Hematopoietic multipotent progenitor cell treated with erythropoietin and hydrocortisone succinate and interleukin-3 and kit ligand, for 17 days (in vitro differentiated cells): ENCODE data around the gene GATAD2A.
"Not testable (repeated sequence)": the region's sequence is repeated elsewhere in the genome, so short reads cannot be mapped to it uniquely, and the experiment has no call there.

Source experiments
- DNase-seq: peaks from one replicate; pipeline ENCODE4 v3.0.0-alpha.2; 2015; ENCODE audit warnings: low spot score

The GATAD2A gene

GRCh38 chr19:19404879-19405860 is at the start of gene GATAD2A:
Gene GATAD2A (plus strand): TSS chr19:19405675. CDS start chr19:19465346, 59,671 bp downstream.
- DNase-seq: peak; percentile 97

GRCh38 chr19:19356500-19356899 is 49.0 kb upstream of the GATAD2A start:
- no peak for DNase-seq

GRCh38 chr19:19356901-19357566 is 48.4 kb upstream of the GATAD2A start:
- DNase-seq: no peak

GRCh38 chr19:19361075-19361594 is 44.3 kb upstream of the GATAD2A start:
- peak; percentile 79 for DNase-seq

- DNase-seq: no peak
Observed at GRCh38 chr19:19362075-19362474, 43.4 kb upstream of the GATAD2A start.

- peak; percentile 86 for DNase-seq
Observed at GRCh38 chr19:19366434-19367396, 38.8 kb upstream of the GATAD2A start.

- DNase-seq: no peak
Observed at GRCh38 chr19:19368087-19368486, 37.4 kb upstream of the GATAD2A start.

- no peak for DNase-seq
Observed at GRCh38 chr19:19371059-19371458, 34.4 kb upstream of the GATAD2A start.

GRCh38 chr19:19372656-19373416 is 32.6 kb upstream of the GATAD2A start:
- DNase-seq: peak; percentile 38

- no peak for DNase-seq
Observed at GRCh38 chr19:19379527-19379926, 25.9 kb upstream of the GATAD2A start.

- DNase-seq: not testable (repeated sequence)
Observed at GRCh38 chr19:19380316-19380715, 25.2 kb upstream of the GATAD2A start.

- no peak for DNase-seq
Observed at GRCh38 chr19:19381007-19381926, 24.2 kb upstream of the GATAD2A start.

GRCh38 chr19:19382118-19382517 is 23.4 kb upstream of the GATAD2A start:
- DNase-seq: no peak

GRCh38 chr19:19384486-19384885 is 21.0 kb upstream of the GATAD2A start:
- no peak for DNase-seq

- peak; percentile 100 for DNase-seq
Observed at GRCh38 chr19:19385131-19385895, 20.2 kb upstream of the GATAD2A start.

GRCh38 chr19:19385896-19386869 is 19.3 kb upstream of the GATAD2A start:
- peak; percentile 36 for DNase-seq

GRCh38 chr19:19387108-19387507 is 18.4 kb upstream of the GATAD2A start:
- no peak for DNase-seq
